SJCRH30 (cell line): ENCODE measurements around the gene S100A11. TPM values are rescaled to one million over a fixed set of nuclear protein-coding genes. Genes with fewer than 3 reads are reported as not detected.

Source experiments
- DNase-seq, 2 experiments: peaks; one replicate each; pipeline ENCODE4 v3.0.0-alpha.2; 2015 to 2020
- H3K27ac ChIP-seq: fragments of 250-450 bp; sonication (Bioruptor Pico); 2 replicates; pipeline ENCODE4 v1.5.1; 2020; ENCODE audit warnings: mild to moderate bottlenecking, moderate library complexity
- H3K27me3 ChIP-seq: fragments of 250-450 bp; sonication (Bioruptor Pico); 2 replicates; pipeline ENCODE4 v1.5.1; 2020; ENCODE audit warnings: mild to moderate bottlenecking, moderate library complexity
- H3K36me3 ChIP-seq: fragments of 250-450 bp; sonication (Bioruptor Pico); 2 replicates; pipeline ENCODE4 v1.5.1; 2020; ENCODE audit warnings: mild to moderate bottlenecking, moderate library complexity
- H3K4me1 ChIP-seq: fragments of 250-450 bp; sonication (Bioruptor Pico); 2 replicates; pipeline ENCODE4 v1.5.1; 2020; ENCODE audit warnings: mild to moderate bottlenecking, moderate library complexity
- H3K4me3 ChIP-seq: fragments of 250-450 bp; sonication (Bioruptor Pico); 2 replicates; pipeline ENCODE4 v1.5.1; 2020; ENCODE audit warnings: mild to moderate bottlenecking, moderate library complexity
- H3K9me3 ChIP-seq: fragments of 250-450 bp; sonication (Bioruptor Pico); replicated peaks from 2 replicates; pipeline ENCODE4 v1.5.1; 2020; ENCODE audit warnings: mild to moderate bottlenecking, moderate library complexity
- total RNA-seq: library from RNA; depleted of rRNA; stranded (reverse); fragments of >200 nt; shearing (Covaris generic); gene quantifications from 2 replicates; pipeline ENCODE4 v1.2.3, GENCODE V29; 2014

Gene S100A11
- total RNA-seq, 1 experiment from 2014 or later = 492 TPM

DNA sequence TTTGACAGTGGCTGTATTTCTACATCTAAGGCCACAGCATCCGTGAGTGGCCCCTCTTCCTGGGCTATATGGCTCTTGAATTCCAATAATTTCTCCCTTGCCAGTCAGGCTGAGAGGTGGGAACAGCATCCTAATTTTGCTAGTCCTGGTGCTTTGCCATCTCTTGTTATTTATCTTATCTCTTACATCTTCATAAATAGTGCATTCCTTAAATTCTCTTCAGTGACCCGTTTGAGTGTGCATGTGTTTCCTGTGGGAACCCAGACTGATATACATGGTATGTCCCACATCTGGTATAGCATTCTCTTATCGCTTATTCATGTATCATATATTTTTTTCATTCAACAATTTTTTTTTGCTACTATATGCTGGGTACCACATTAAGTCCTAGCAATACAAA lies 9.9 kb downstream of the S100A11 start:
- H3K27ac ChIP-seq = no peak overlapping the region
- peaks cover 54% of the 10 kb centered on the region for H3K4me1 ChIP-seq
- H3K9me3 ChIP-seq = no peaks in the 10 kb centered on the region
- H3K4me3 ChIP-seq = no peak overlapping the region
- DNase-seq = no peak
- peaks cover 14% of the 10 kb centered on the region for H3K36me3 ChIP-seq
- no peaks in the 10 kb centered on the region for H3K27me3 ChIP-seq

DNA sequence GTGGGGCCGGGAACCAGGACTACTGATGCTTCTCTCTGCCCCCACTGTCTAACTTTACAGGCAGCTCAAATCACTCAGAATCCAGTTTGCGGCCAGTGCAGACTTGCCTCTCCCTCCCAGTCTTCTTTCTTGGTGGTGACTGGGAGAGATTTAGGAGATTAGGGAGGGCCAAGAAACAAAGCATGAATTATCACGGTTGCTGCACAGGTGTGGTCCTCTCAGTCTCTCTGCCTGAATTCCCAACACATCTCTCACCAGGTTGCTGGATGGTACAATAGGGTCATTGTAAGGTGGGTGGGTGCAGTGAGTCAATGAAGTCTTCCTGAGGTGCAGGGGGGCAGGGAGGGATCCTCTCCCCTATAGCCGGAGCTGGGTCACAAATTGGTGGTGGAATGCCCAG lies 12.6 kb downstream of the S100A11 start:
- H3K4me3 ChIP-seq = peak overlapping the region; percentile 22; the same call in 1 of the 2 replicates
- peak; percentile 72 to 87 for DNase-seq
- H3K9me3 ChIP-seq = no peaks in the 10 kb centered on the region
- peak overlapping the region; percentile 84 for H3K27ac ChIP-seq
- peaks cover 60% of the 10 kb centered on the region for H3K4me1 ChIP-seq
- H3K36me3 ChIP-seq = no peaks in the 10 kb centered on the region
- no peaks in the 10 kb centered on the region for H3K27me3 ChIP-seq

DNA sequence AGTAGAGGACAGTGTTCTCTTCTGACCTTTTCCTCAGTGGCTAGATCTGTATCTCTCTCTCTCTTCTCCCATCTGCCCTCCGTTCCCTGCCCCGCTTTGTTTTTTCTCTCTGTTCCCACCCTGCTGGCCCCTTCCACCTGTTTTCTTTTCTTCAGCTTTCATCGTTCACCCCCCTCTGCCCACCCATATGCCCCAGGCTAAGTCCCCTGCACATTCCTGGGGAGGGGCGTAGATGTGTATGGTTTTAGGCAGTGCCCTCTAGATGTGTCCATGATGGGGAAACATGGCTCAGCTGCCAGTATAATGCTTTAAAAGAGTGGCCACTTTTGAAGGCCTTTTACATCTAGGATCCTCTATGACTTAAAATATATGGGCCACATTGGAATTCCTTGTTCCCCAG lies 13.6 kb downstream of the S100A11 start:
- Histone ChIP-seq H3K27ac (peak overlapping the region; percentile 84), H3K4me1 (peaks cover 61% of the 10 kb centered on the region), H3K27me3 (no peaks in the 10 kb centered on the region), H3K36me3 (no peaks in the 10 kb centered on the region), H3K9me3 (no peaks in the 10 kb centered on the region), H3K4me3 (no peak overlapping the region)
- DNase-seq = peak in 1 of 2 experiments; percentile 60

GRCh38 chr1:152022474-152022873 lies 14.3 kb downstream of the S100A11 start:
- H3K4me1 ChIP-seq = peaks cover 61% of the 10 kb centered on the region
- H3K27ac ChIP-seq = peak overlapping the region; percentile 84
- H3K9me3 ChIP-seq = no peaks in the 10 kb centered on the region
- DNase-seq = peak; percentile 60 to 76
- no peaks in the 10 kb centered on the region for H3K36me3 ChIP-seq
- no peaks in the 10 kb centered on the region for H3K27me3 ChIP-seq
- no peak overlapping the region for H3K4me3 ChIP-seq

GRCh38 chr1:152021569-152021968 lies 15.2 kb downstream of the S100A11 start:
- H3K4me1 ChIP-seq = peaks cover 52% of the 10 kb centered on the region
- no peak overlapping the region for H3K4me3 ChIP-seq
- H3K27ac ChIP-seq = no peak overlapping the region
- H3K36me3 ChIP-seq = no peaks in the 10 kb centered on the region
- H3K27me3 ChIP-seq = no peaks in the 10 kb centered on the region
- no peak for DNase-seq
- H3K9me3 ChIP-seq = no peaks in the 10 kb centered on the region

DNA sequence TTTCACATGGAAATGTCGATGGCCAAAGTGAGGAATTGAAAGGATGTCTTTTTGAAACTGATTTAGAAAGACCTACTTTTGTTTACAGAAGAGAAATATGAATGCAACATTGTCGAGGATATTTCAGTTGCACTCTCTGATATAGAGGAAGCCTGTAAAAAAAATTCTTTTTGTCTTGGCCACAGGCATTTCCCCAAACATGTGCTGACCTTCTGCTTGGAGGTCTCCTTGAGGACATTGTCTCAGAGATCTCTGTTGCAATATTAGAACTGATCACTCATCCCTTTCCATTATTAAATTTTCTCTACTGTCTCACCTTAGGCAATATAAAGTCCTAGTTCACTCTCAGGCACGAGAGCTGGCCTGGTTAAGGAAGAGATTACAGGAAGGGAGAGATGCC lies 16.0 kb downstream of the S100A11 start:
- Histone ChIP-seq H3K4me1 (peaks cover 54% of the 10 kb centered on the region), H3K4me3 (no peak overlapping the region), H3K9me3 (no peaks in the 10 kb centered on the region), H3K27me3 (no peaks in the 10 kb centered on the region), H3K36me3 (no peaks in the 10 kb centered on the region), H3K27ac (no peak overlapping the region)
- DNase-seq = no peak

DNA sequence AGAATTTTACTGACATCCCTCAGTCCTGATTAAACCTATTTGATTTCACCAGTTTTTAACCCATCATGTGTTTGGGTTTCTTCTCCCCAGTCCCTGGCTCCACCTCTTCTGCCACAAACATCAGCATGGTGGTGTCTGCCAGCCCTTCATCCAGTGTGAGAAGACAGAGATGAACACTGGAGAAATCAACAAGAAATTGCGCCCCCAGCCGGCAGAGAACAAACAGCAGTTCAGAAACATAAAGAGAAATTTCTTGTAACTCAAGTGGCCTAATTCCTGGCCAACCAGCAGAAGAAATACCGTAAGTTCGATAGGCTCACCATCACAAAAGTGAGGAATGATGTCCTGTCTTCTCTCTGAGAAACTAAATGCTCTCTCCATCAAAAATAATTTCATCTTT lies 18.3 kb downstream of the S100A11 start:
- Histone ChIP-seq H3K27me3 (no peaks in the 10 kb centered on the region), H3K4me3 (no peak overlapping the region), H3K4me1 (peaks cover 41% of the 10 kb centered on the region), H3K9me3 (no peaks in the 10 kb centered on the region), H3K27ac (no peak overlapping the region), H3K36me3 (no peaks in the 10 kb centered on the region)
- DNase-seq = no peak

DNA sequence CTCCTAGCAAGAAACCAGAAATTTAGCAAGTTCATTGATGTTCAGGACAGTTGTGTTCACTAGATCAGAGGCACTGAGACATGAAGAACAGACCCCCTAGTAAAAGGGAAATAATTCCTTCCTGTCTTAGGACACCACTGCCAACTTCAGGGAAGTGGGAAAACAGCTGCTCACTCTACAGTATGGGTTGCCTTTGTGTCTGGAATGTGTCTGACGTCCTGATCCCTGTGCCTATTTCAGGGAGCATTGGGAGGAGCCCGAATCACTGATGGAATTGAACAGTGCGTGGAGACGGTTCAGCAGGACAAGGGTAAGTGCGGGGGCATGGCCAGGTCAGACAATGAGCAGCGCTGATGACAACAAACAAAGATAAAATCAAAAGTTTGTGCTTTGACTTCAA lies 21.0 kb downstream of the S100A11 start:
- Histone ChIP-seq H3K4me3 (no peak overlapping the region), H3K27ac (peak overlapping the region; percentile 34), H3K27me3 (no peaks in the 10 kb centered on the region), H3K36me3 (no peaks in the 10 kb centered on the region), H3K9me3 (no peaks in the 10 kb centered on the region), H3K4me1 (peaks cover 15% of the 10 kb centered on the region)
- DNase-seq = peak; percentile 69 to 80

DNA sequence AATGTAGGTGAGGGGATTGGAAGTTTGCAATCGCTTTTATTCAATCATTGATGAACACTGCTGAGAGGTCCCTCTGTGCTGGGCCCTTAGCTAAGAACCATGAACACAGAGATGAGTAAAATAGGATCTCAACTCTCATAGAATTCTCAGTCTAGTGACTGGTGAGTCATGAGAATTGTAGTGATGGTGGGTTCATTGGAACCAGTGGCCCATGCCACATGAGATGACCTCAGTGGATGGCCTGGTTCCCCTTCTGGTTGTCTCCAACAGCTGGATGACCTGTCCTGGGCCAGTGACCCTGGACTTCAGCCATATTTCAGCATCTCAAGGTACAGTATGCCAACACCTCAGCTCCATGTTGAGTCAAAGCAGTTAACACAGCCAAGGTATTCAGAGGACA lies 21.9 kb downstream of the S100A11 start:
- H3K27ac ChIP-seq = no peak overlapping the region
- no peak overlapping the region for H3K4me3 ChIP-seq
- no peaks in the 10 kb centered on the region for H3K27me3 ChIP-seq
- no peak for DNase-seq
- no peaks in the 10 kb centered on the region for H3K36me3 ChIP-seq
- H3K4me1 ChIP-seq = peaks cover 14% of the 10 kb centered on the region
- no peaks in the 10 kb centered on the region for H3K9me3 ChIP-seq

DNA sequence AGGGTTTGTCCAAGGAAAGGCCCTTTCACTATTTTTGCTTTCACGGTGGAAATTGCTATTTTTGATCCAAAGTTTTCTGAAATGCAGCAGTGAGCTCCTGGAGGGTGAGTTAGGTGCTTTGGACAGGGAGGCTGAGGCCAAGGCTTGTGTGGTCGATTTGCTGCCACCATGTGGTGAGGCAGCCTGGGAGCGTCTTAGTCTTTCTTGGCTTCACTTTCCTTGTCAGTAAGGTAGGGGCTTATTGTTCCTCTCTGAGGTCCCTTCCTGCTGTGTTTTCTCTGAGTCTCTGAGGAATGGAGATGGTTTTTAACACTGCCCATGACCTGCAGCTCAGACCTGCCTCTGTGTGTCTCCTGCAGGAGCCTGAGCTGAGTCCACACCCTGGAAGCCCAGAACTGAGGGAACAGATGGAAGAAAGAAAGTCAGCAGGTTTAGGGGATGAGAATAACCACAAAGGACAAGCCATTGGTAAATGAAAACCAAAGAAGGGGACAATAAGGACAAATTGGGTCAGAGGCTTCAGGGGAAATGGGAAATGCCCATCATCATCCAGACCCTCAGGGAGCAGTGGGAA lies 23.1 kb downstream of the S100A11 start:
- no peak overlapping the region for H3K4me3 ChIP-seq
- H3K27ac ChIP-seq = no peak overlapping the region
- no peaks in the 10 kb centered on the region for H3K9me3 ChIP-seq
- no peaks in the 10 kb centered on the region for H3K27me3 ChIP-seq
- H3K36me3 ChIP-seq = no peaks in the 10 kb centered on the region
- peak in 1 of 2 experiments; percentile 66 for DNase-seq
- peaks cover 11% of the 10 kb centered on the region for H3K4me1 ChIP-seq

DNA sequence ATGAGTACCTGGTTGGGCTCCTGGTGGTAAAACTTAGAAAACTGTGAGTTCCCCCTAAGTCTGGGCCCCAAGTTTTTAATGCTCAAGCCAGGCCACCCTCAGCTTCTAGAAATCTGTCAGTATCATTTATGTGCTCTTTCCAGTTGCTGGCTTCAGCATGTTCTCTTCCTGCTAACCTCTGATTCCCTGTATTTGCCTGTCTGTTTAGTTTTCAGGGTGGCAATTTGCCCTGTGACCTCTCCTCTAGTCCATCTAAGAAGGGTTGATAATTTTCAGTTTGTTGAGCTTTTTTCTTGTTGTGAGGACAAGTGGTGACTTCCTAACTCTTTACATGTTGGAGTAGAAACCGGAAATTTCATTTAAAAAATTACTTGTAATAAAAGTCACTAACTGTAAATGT lies 27.1 kb downstream of the S100A11 start:
- no peaks in the 10 kb centered on the region for H3K9me3 ChIP-seq
- no peaks in the 10 kb centered on the region for H3K36me3 ChIP-seq
- no peak overlapping the region for H3K4me3 ChIP-seq
- H3K4me1 ChIP-seq = peaks cover 7% of the 10 kb centered on the region
- no peaks in the 10 kb centered on the region for H3K27me3 ChIP-seq
- no peak overlapping the region for H3K27ac ChIP-seq
- no peak for DNase-seq

- Histone ChIP-seq H3K4me3 (no peak overlapping the region), H3K27me3 (no peaks in the 10 kb centered on the region), H3K9me3 (no peaks in the 10 kb centered on the region), H3K4me1 (peaks cover 27% of the 10 kb centered on the region), H3K27ac (no peak overlapping the region), H3K36me3 (no peaks in the 10 kb centered on the region)
- no peak for DNase-seq
Measured at GRCh38 chr1:152007047-152007446, 29.8 kb downstream of the S100A11 start.

GRCh38 chr1:152005360-152005912 lies 31.4 kb downstream of the S100A11 start:
- H3K27ac ChIP-seq = no peak overlapping the region
- H3K27me3 ChIP-seq = no peaks in the 10 kb centered on the region
- peaks cover 33% of the 10 kb centered on the region for H3K4me1 ChIP-seq
- no peaks in the 10 kb centered on the region for H3K36me3 ChIP-seq
- no peak overlapping the region for H3K4me3 ChIP-seq
- DNase-seq = no peak
- no peaks in the 10 kb centered on the region for H3K9me3 ChIP-seq

DNA sequence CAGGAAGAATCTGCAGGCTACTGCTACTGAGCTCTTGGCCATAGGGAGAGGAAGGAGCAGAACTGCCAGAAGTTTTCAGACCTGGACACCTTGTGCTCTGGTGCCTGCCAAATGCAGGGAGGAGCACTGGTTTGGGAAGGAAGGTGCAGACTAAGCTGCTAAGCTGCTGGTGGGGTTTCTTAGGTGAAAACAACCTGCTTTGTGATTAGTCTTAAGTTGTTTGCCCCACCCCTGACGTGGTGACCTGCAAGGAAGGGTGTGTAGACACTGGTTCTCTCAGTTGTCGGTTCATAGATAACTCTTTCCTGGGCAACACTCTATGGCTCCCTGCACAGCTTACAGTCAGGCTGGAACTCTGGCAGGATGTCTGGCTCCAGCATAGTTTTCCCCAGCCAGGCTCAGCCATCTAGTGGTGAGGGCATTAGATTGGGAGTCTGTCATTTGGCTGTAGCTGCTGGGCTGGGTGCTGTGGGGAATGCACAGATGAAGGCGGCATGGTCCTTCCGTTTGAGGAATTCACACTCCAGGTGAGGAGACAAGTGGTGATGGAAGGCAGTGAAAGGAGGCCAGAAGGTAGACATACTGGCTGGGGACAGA lies 32.9 kb downstream of the S100A11 start:
- H3K36me3 ChIP-seq = no peaks in the 10 kb centered on the region
- no peak overlapping the region for H3K4me3 ChIP-seq
- no peak overlapping the region for H3K27ac ChIP-seq
- H3K9me3 ChIP-seq = no peaks in the 10 kb centered on the region
- H3K4me1 ChIP-seq = peaks cover 33% of the 10 kb centered on the region
- DNase-seq = peak in 1 of 2 experiments; percentile 11
- no peaks in the 10 kb centered on the region for H3K27me3 ChIP-seq

DNA sequence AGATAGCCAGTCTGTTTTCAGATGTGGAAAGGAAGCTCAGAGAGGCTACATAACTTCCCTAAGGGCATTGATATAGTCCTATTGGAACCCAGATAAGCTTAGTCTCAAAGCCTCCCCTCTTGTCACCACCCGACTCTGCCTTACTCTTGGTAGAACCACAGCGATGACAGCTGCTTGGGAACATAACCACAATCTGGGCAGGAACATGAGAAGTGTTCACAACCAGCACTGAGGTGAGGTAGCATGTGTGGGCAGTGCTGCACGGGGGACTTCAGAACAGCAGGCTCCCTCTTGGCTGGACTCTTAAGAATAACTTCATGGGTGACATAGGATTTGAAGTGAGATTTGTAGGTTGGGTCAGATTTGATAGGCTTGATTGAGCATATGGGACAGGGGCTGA lies 33.8 kb downstream of the S100A11 start:
- Histone ChIP-seq H3K4me1 (peaks cover 33% of the 10 kb centered on the region), H3K9me3 (no peaks in the 10 kb centered on the region), H3K4me3 (no peak overlapping the region), H3K27ac (no peak overlapping the region), H3K27me3 (no peaks in the 10 kb centered on the region), H3K36me3 (no peaks in the 10 kb centered on the region)
- DNase-seq = peak; percentile 83 to 92
